ENCODE results near the gene TNFRSF13B.
"Not testable (repeated sequence)": the region's sequence is repeated elsewhere in the genome, so short reads cannot be mapped to it uniquely, and the experiment has no call there.

TNFRSF13B gene

GRCh38 chr17:16923097-16923903 is 48.6 kb downstream of the TNFRSF13B start:
- DNase-seq, result no peak

GRCh38 chr17:16922386-16923096 is 49.4 kb downstream of the TNFRSF13B start:
- no peak for DNase-seq

- not testable (repeated sequence) for DNase-seq
These were observed 50.5 kb downstream of the TNFRSF13B start for GRCh38 chr17:16921451-16921850.

- no peak for DNase-seq
These were observed 51.3 kb downstream of the TNFRSF13B start for GRCh38 chr17:16920628-16921020.

- no peak for DNase-seq
These were observed 52.0 kb downstream of the TNFRSF13B start for GRCh38 chr17:16919663-16920627.

GRCh38 chr17:16918443-16918842 is 53.5 kb downstream of the TNFRSF13B start:
- no peak for DNase-seq

- no peak for DNase-seq
These were observed 54.1 kb downstream of the TNFRSF13B start for GRCh38 chr17:16917671-16918394.

GRCh38 chr17:16916557-16916920 is 55.4 kb downstream of the TNFRSF13B start:
- no peak for DNase-seq

GRCh38 chr17:16915752-16916556 is 56.0 kb downstream of the TNFRSF13B start:
- DNase-seq, result no peak

- DNase-seq, result no peak
These were observed 58.5 kb downstream of the TNFRSF13B start for GRCh38 chr17:16913463-16913862.

GRCh38 chr17:16912021-16912962 is 59.6 kb downstream of the TNFRSF13B start:
- no peak for DNase-seq

GRCh38 chr17:16911141-16911937 is 60.6 kb downstream of the TNFRSF13B start:
- DNase-seq, result no peak

- DNase-seq, result no peak
These were observed 61.6 kb downstream of the TNFRSF13B start for GRCh38 chr17:16910341-16910740.

- DNase-seq, result no peak
These were observed 62.3 kb downstream of the TNFRSF13B start for GRCh38 chr17:16909472-16910246.

- no peak for DNase-seq
These were observed 63.6 kb downstream of the TNFRSF13B start for GRCh38 chr17:16908273-16908672.

GRCh38 chr17:16906680-16907079 is 65.2 kb downstream of the TNFRSF13B start:
- DNase-seq, result no peak

- DNase-seq, result no peak
These were observed 66.2 kb downstream of the TNFRSF13B start for GRCh38 chr17:16905593-16906191.

GRCh38 chr17:16903070-16903469 is 68.8 kb downstream of the TNFRSF13B start:
- DNase-seq, result not testable (repeated sequence)
